Loucy (cell line): ENCODE measurements around the gene FAM229B.

ENCODE experiments used
- H2AFZ ChIP-seq: fragments of 200-600 bp; sonication (generic); 2 replicates; pipeline ENCODE4 v1.6.0; 2016; ENCODE audit warnings: antibody characterized with exemption, mild to moderate bottlenecking, low read length, moderate library complexity
- H3F3A ChIP-seq: fragments of 200-600 bp; 2 replicates; pipeline ENCODE4 v1.6.0; 2016; ENCODE audit warnings: antibody characterized with exemption, low read depth, mild to moderate bottlenecking
- H3K27me3 ChIP-seq: fragments of 200-600 bp; sonication (generic); 2 replicates; pipeline ENCODE4 v1.6.1; 2014; ENCODE audit warnings: low read length, mild to moderate bottlenecking; ENCODE audit not compliant: insufficient read depth, poor library complexity, severe bottlenecking
- H3K36me3 ChIP-seq: fragments of 200-600 bp; sonication (generic); 2 replicates; pipeline ENCODE4 v1.6.1; 2016; ENCODE audit warnings: low read length; ENCODE audit not compliant: insufficient read depth
- H3K4me1 ChIP-seq: fragments of 200-600 bp; sonication (generic); 2 replicates; pipeline ENCODE4 v1.5.1; 2014; ENCODE audit warnings: low read length, mild to moderate bottlenecking; ENCODE audit not compliant: insufficient read depth, poor library complexity, severe bottlenecking
- H3K4me2 ChIP-seq: fragments of 200-600 bp; sonication (generic); 2 replicates; pipeline ENCODE4 v1.6.0; 2014; ENCODE audit warnings: antibody characterized with exemption, low read length, low read depth, mild to moderate bottlenecking; ENCODE audit not compliant: poor library complexity, severe bottlenecking
- H3K4me3 ChIP-seq: fragments of 200-600 bp; sonication (generic); 2 replicates; pipeline ENCODE4 v1.5.1; 2014; ENCODE audit warnings: low read length, mild to moderate bottlenecking, mixed read lengths; ENCODE audit not compliant: poor library complexity, severe bottlenecking
- H3K79me2 ChIP-seq: fragments of 200-600 bp; sonication (generic); 2 replicates; pipeline ENCODE4 v1.6.1; 2014; ENCODE audit warnings: low read length; ENCODE audit not compliant: insufficient read depth
- H3K9ac ChIP-seq: fragments of 200-600 bp; sonication (generic); 2 replicates; pipeline ENCODE4 v1.6.0; 2014; ENCODE audit warnings: mild to moderate bottlenecking, low read depth, low read length, moderate library complexity; ENCODE audit not compliant: poor library complexity, severe bottlenecking
- H3K9me2 ChIP-seq: fragments of 200-600 bp; sonication (generic); replicated peaks from 2 replicates; pipeline ENCODE4 v1.6.1; 2016; ENCODE audit warnings: low read depth, low read length, mixed read lengths
- H3K9me3 ChIP-seq: fragments of 200-600 bp; sonication (generic); 2 replicates; pipeline ENCODE4 v1.6.1; 2014; ENCODE audit warnings: mild to moderate bottlenecking, antibody characterized with exemption, low read length, low read depth; ENCODE audit not compliant: insufficient read depth
- H4K20me1 ChIP-seq: fragments of 200-600 bp; sonication (generic); 2 replicates; pipeline ENCODE4 v1.6.0; 2014; ENCODE audit warnings: antibody characterized with exemption, low read length, mild to moderate bottlenecking; ENCODE audit not compliant: insufficient read depth, poor library complexity, severe bottlenecking
- EZH2phosphoT487 ChIP-seq: fragments of 200-600 bp; IDR thresholded peaks from 2 replicates; pipeline ENCODE4 v1.6.1; 2018; ENCODE audit warnings: antibody characterized with exemption, mild to moderate bottlenecking, moderate library complexity, borderline replicate concordance
- TF ChIP-seq, protein P1 (sequence below): fragments of 200-600 bp; sonication (generic); conservative IDR thresholded peaks from 2 replicates; pipeline ENCODE4 v1.5.1; 2014; ENCODE audit warnings: mild to moderate bottlenecking, antibody characterized with exemption, low read length

Gene FAM229B

GRCh38 chr6:112041535-112041934 lies 45.9 kb upstream of the FAM229B start:
- no peak for TF ChIP-seq EZH2phosphoT487
- TF ChIP-seq, protein P1, sequence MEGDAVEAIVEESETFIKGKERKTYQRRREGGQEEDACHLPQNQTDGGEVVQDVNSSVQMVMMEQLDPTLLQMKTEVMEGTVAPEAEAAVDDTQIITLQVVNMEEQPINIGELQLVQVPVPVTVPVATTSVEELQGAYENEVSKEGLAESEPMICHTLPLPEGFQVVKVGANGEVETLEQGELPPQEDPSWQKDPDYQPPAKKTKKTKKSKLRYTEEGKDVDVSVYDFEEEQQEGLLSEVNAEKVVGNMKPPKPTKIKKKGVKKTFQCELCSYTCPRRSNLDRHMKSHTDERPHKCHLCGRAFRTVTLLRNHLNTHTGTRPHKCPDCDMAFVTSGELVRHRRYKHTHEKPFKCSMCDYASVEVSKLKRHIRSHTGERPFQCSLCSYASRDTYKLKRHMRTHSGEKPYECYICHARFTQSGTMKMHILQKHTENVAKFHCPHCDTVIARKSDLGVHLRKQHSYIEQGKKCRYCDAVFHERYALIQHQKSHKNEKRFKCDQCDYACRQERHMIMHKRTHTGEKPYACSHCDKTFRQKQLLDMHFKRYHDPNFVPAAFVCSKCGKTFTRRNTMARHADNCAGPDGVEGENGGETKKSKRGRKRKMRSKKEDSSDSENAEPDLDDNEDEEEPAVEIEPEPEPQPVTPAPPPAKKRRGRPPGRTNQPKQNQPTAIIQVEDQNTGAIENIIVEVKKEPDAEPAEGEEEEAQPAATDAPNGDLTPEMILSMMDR = no peak
- Histone ChIP-seq H3F3A (no peaks in the 10 kb centered on the region), H2AFZ (0 out of 2 replicates have a peak overlapping the region, but pooled peaks have one; percentile 32)

DNA sequence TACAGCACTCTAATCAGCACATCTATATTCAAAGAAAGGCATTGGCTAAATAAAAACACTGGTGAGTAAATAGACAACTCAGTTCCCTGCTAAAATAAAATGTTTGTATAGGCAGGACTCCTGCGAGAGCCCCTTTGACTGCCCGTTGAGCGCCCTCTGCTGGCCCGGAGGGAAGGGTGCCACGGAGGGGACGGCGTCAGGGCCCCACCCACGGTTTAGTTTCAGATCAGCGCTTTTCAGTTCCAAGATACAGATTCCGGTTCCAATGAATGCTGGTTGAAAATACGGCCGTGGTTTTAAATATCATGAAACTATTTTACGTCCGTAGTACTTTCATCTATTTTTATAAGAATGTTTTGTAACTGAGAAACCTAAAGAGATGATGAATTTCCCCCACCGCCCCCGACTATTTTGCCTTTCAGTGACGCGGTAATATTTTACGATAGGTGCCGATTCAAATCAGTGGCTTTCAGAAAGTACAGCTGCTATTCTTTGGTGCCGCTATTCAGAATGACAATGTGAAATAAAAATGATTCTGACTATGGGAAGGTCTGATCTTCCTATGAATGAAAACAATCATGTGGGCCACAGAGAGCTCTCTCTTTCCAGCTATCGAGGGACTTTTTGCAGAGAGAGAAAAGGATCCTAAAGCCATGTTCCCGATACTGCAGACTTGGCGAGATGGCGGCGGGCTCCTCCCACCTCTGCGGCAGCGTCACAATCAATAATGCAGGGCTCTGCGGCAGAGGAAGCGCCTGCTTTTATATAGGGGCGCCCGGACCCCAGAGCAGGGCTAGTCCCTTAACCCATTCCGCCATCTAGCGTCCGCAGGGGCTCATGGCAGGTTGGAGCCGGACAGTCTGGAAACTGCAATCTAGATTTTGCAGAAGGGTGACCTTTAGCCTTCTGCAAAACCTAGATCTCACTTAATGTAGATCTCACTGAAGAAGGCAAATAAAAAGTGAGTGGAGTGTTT lies 44.1 kb upstream of the FAM229B start:
- Histone ChIP-seq H2AFZ (peak overlapping the region; percentile 99), H3F3A (no peaks in the 10 kb centered on the region), H3K4me3 (peak overlapping the region; percentile 88), H3K9ac (peak overlapping the region; percentile 77), H3K9me2 (no peaks in the 10 kb centered on the region), H3K4me1 (peaks cover 3% of the 10 kb centered on the region), H3K4me2 (peak overlapping the region; percentile 83), H4K20me1 (no peaks in the 10 kb centered on the region), H3K9me3 (no peaks in the 10 kb centered on the region), H3K36me3 (no peaks in the 10 kb centered on the region), H3K27me3 (no peaks in the 10 kb centered on the region), H3K79me2 (no peaks in the 10 kb centered on the region)
- no peak for TF ChIP-seq EZH2phosphoT487
- TF ChIP-seq, protein P1 = peak; percentile 97

More at GRCh38 chr6:112041535-112041934, 45.9 kb upstream of the FAM229B start:
- Histone ChIP-seq H4K20me1 (no peaks in the 10 kb centered on the region), H3K36me3 (no peaks in the 10 kb centered on the region), H3K79me2 (no peaks in the 10 kb centered on the region), H3K9me2 (no peaks in the 10 kb centered on the region), H3K9ac (no peak overlapping the region), H3K9me3 (no peaks in the 10 kb centered on the region), H3K27me3 (no peaks in the 10 kb centered on the region), H3K4me1 (peaks cover 3% of the 10 kb centered on the region), H3K4me3 (no peak overlapping the region), H3K4me2 (no peak overlapping the region)

DNA sequence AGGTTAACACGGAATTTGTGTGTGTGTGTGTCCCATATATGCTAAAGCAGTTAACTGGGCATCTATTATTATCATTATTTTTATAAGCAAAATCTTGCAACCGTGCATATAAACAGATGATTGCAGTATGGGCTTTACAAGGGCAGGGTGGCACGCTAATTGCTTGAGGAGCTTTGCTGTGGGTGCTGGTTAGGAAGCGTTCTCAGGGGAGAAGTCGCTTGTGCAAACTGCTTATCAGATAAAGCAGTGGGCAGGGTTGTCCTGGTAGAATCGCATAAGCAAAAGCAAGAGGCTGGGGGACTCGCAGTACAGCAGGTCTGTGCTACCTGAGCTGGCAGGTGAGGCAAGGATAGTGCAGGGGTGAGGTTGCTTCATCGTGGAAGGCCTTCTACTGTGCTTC lies 43.2 kb upstream of the FAM229B start:
- Histone ChIP-seq H3K4me2 (no peak overlapping the region), H3K9me2 (no peaks in the 10 kb centered on the region), H3F3A (no peaks in the 10 kb centered on the region), H3K9ac (no peak overlapping the region), H2AFZ (no peak overlapping the region), H3K4me1 (peaks cover 3% of the 10 kb centered on the region), H3K4me3 (no peak overlapping the region), H3K27me3 (no peaks in the 10 kb centered on the region), H3K79me2 (no peaks in the 10 kb centered on the region), H3K9me3 (no peaks in the 10 kb centered on the region), H4K20me1 (no peaks in the 10 kb centered on the region), H3K36me3 (no peaks in the 10 kb centered on the region)
- TF ChIP-seq, protein P1 = no peak
- no peak for TF ChIP-seq EZH2phosphoT487
